NT2/D1 (cell line): ENCODE data around the gene ASIC2.

Experiments
- SUZ12 ChIP-seq: IDR thresholded peaks from 2 replicates; pipeline ENCODE4 v1.6.1; 2011; ENCODE audit not compliant: insufficient read length, insufficient read depth; ENCODE audit errors: extremely low read depth
- YY1 ChIP-seq: IDR thresholded peaks from 2 replicates; pipeline ENCODE4 v1.6.1; 2011; ENCODE audit not compliant: insufficient read length, insufficient read depth
- ZNF274 ChIP-seq: IDR thresholded peaks from 2 replicates; pipeline ENCODE4 v1.6.1; 2011; ENCODE audit warnings: mild to moderate bottlenecking, low read depth, low read length

- TF ChIP-seq ZNF274 (no peak), YY1 (no peak), SUZ12 (no peak)
Measured at GRCh38 chr17:33033176-33033575, 259.9 kb downstream of the ASIC2 start.
